SK-N-MC (cell line): ENCODE data around the gene PPP1R1B.
A peak's percentile ranks its signal among the peaks of the same experiment; 100 is the strongest.

ENCODE experiments used
- DNase-seq: peaks from one replicate; pipeline ENCODE4 v3.0.0-alpha.2; 2011; ENCODE audit warnings: low read depth, low spot score
- H3K27ac ChIP-seq: fragments of 200-600 bp; sonication (generic); 2 replicates; pipeline ENCODE4 v1.5.1; 2016; ENCODE audit warnings: mixed run types
- H3K36me3 ChIP-seq: fragments of 200-600 bp; sonication (generic); 2 replicates; pipeline ENCODE4 v1.6.1; 2017; ENCODE audit warnings: antibody characterized with exemption, low read length, mixed read lengths; ENCODE audit not compliant: insufficient read depth
- H3K4me3 ChIP-seq: fragments of 200-600 bp; sonication (generic); 2 replicates; pipeline ENCODE4 v1.5.1; 2016
- H3K9ac ChIP-seq: fragments of 200-600 bp; sonication (generic); 2 replicates; pipeline ENCODE4 v1.8.0; 2017; ENCODE audit warnings: mixed run types, mixed read lengths; ENCODE audit not compliant: insufficient read length
- H3K9me3 ChIP-seq: fragments of 200-600 bp; sonication (generic); 2 replicates; pipeline ENCODE4 v1.6.1; 2017; ENCODE audit warnings: low read depth, mild to moderate bottlenecking, antibody characterized with exemption, low read length, moderate library complexity, mixed read lengths
- EZH2 ChIP-seq: fragments of 200-600 bp; sonication (generic); IDR thresholded peaks from one replicate; pipeline ENCODE4 v1.6.1; 2017; ENCODE audit warnings: antibody characterized with exemption
- FOXP2 ChIP-seq: optimal IDR thresholded peaks from 2 replicates; pipeline ENCODE3; 2011; ENCODE audit warnings: mild to moderate bottlenecking, moderate library complexity; ENCODE audit not compliant: insufficient read depth; ENCODE audit errors: extremely low read length, control extremely low read depth
- POLR2AphosphoS5 ChIP-seq: IDR thresholded peaks from 2 replicates; pipeline ENCODE4 v1.6.1; 2012; ENCODE audit warnings: mild to moderate bottlenecking, low read depth, low read length, borderline replicate concordance

The PPP1R1B gene

GRCh38 chr17:39598630-39599003 is 28.1 kb upstream of the PPP1R1B start:
- H3K36me3 ChIP-seq, result no peaks in the 10 kb centered on the region
- H3K4me3 ChIP-seq, result peak overlapping the region; percentile 75
- no peaks in the 10 kb centered on the region for H3K9me3 ChIP-seq
- DNase-seq, result no peak
- no peak overlapping the region for H3K27ac ChIP-seq
- TF ChIP-seq EZH2 (no peak), POLR2AphosphoS5 (no peak), FOXP2 (no peak)
- no peak overlapping the region for H3K9ac ChIP-seq

- no peak for TF ChIP-seq FOXP2
- TF ChIP-seq EZH2, result no peak
- no peak for TF ChIP-seq POLR2AphosphoS5
- H3K9ac ChIP-seq, result no peak overlapping the region
- no peaks in the 10 kb centered on the region for H3K36me3 ChIP-seq
- H3K9me3 ChIP-seq, result no peaks in the 10 kb centered on the region
- H3K27ac ChIP-seq, result no peak overlapping the region
- H3K4me3 ChIP-seq, result peak overlapping the region; percentile 75
- DNase-seq, result no peak
These were observed 27.6 kb upstream of the PPP1R1B start for GRCh38 chr17:39599004-39599664.

GRCh38 chr17:39599665-39600231 is 27.0 kb upstream of the PPP1R1B start:
- DNase-seq, result no peak
- no peaks in the 10 kb centered on the region for H3K36me3 ChIP-seq
- no peaks in the 10 kb centered on the region for H3K9me3 ChIP-seq
- TF ChIP-seq FOXP2, result no peak
- H3K27ac ChIP-seq, result no peak overlapping the region
- H3K4me3 ChIP-seq, result peak overlapping the region; percentile 75
- H3K9ac ChIP-seq, result no peak overlapping the region

GRCh38 chr17:39600288-39600996 is 26.3 kb upstream of the PPP1R1B start:
- no peaks in the 10 kb centered on the region for H3K36me3 ChIP-seq
- no peak overlapping the region for H3K4me3 ChIP-seq
- no peak for TF ChIP-seq FOXP2
- no peak for TF ChIP-seq EZH2
- TF ChIP-seq POLR2AphosphoS5, result no peak
- H3K9ac ChIP-seq, result no peak overlapping the region
- no peak overlapping the region for H3K27ac ChIP-seq
- H3K9me3 ChIP-seq, result no peaks in the 10 kb centered on the region
- no peak for DNase-seq

GRCh38 chr17:39600997-39601597 is 25.7 kb upstream of the PPP1R1B start:
- no peak overlapping the region for H3K27ac ChIP-seq
- no peaks in the 10 kb centered on the region for H3K9me3 ChIP-seq
- TF ChIP-seq EZH2 (no peak), FOXP2 (no peak), POLR2AphosphoS5 (no peak)
- no peak for DNase-seq
- no peaks in the 10 kb centered on the region for H3K36me3 ChIP-seq
- H3K4me3 ChIP-seq, result no peak overlapping the region
- H3K9ac ChIP-seq, result no peak overlapping the region

- Histone ChIP-seq H3K9ac (no peak overlapping the region), H3K9me3 (no peaks in the 10 kb centered on the region), H3K27ac (no peak overlapping the region), H3K4me3 (no peak overlapping the region), H3K36me3 (no peaks in the 10 kb centered on the region)
- no peak for DNase-seq
- TF ChIP-seq POLR2AphosphoS5 (no peak), FOXP2 (no peak), EZH2 (no peak)
These were observed 24.8 kb upstream of the PPP1R1B start for GRCh38 chr17:39601758-39602532.

GRCh38 chr17:39602533-39603303 is 24.0 kb upstream of the PPP1R1B start:
- no peaks in the 10 kb centered on the region for H3K36me3 ChIP-seq
- no peak for DNase-seq
- H3K4me3 ChIP-seq, result no peak overlapping the region
- H3K27ac ChIP-seq, result no peak overlapping the region
- H3K9me3 ChIP-seq, result no peaks in the 10 kb centered on the region
- TF ChIP-seq FOXP2, result no peak
- TF ChIP-seq EZH2, result no peak
- TF ChIP-seq POLR2AphosphoS5, result no peak
- H3K9ac ChIP-seq, result no peak overlapping the region
